ENCODE measurements around the gene SYNGR3. TPM values are rescaled to one million over a fixed set of nuclear protein-coding genes. Genes with fewer than 3 reads are reported as not detected.

The SYNGR3 gene
- total RNA-seq, 1 experiment from 2014 or later: 2.5 TPM

DNA sequence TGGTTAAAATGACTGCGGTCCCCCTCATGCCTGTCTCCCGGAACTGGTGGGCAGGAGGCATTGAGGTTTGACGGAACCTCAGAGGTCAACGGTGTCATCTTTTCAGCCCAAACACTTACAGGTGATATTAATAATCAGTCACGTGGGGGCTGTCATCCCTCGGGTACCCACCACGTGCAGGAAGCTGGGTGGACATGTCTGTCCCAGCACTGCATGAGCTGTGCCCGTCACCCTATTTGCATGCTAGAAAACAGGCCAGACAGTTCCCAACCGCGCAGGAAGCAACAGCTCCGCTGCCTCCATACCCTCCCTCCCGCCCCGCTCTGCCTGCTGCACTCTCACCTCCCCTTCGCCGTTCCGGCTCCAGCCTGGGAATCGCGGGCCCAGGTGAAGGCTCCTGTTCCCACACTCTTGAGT, 1.4 kb downstream of the SYNGR3 start:
- no peak for DNase-seq (ENCODE audit: low read depth)

DNA sequence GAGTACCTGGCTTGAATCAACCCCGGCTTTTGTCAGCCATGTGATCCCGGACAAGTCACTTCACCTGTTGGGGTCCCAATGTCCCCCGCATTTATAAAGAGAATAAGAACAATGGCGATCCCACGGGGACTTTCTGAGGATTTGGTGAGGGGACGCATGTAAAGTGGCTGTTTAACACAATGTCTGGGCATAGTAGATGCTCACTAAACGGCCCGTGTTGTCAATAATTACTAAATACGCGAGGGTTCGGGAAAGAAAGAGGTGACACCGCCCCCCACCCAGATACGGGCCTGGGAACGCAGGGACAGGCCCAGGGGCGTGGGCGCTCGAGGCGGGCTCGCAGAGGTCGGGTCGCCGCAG, 1.8 kb downstream of the SYNGR3 start:
- no peak for DNase-seq (ENCODE audit: low read depth)

DNA sequence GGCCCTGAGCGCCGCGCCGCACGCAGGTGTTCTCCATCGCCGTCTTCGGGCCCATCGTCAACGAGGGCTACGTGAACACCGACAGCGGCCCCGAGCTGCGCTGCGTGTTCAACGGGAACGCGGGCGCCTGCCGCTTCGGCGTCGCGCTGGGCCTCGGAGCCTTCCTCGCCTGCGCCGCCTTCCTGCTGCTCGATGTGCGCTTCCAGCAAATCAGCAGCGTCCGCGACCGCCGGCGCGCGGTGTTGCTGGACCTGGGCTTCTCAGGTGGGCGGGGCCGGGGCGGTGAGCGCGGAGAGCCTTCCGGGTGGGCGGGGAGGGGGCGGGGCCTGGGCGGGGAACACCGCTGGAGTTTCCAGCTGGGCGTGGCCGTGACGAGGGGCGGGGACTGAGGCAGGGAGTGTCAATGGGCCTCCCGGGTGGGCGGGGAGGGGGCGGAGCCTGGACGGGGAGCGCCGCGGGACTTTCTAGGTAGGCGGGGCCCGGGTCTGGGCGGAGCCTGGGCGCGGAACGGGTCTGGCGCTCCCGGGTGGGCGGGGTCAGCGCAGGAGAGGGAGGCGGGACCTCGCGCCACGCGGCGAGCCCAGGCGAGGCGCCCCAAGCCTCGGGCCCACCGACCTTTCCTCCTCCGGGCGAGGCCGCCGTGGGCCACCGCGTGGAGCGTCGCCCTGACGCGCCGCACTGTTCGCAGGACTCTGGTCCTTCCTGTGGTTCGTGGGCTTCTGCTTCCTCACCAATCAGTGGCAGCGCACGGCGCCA, 2.4 kb downstream of the SYNGR3 start:
- no peak for DNase-seq (ENCODE audit: low read depth)

DNA sequence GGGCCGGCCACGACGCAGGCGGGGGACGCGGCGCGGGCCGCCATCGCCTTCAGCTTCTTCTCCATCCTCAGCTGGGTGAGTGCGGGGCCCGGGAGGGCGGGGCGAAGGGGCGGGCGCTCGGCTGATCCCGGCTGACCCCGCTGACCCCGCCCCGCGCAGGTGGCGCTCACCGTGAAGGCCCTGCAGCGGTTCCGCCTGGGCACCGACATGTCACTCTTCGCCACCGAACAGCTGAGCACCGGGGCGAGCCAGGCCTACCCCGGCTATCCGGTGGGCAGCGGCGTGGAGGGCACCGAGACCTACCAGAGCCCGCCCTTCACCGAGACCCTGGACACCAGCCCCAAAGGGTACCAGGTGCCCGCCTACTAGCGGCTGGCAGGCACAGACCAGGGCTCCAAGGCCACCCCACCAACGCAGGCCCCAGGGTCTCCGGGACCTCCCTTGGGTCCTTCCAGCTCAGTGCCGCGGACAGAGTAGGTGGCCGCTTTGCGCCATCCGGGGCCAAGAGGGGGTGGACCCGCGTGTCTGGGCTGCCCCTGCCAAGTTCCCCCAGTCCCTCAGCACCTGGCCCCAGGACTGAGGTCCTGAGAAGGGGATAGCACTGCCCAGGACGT, 3.0 kb downstream of the SYNGR3 start:
- no peak for DNase-seq (ENCODE audit: low read depth)

DNA sequence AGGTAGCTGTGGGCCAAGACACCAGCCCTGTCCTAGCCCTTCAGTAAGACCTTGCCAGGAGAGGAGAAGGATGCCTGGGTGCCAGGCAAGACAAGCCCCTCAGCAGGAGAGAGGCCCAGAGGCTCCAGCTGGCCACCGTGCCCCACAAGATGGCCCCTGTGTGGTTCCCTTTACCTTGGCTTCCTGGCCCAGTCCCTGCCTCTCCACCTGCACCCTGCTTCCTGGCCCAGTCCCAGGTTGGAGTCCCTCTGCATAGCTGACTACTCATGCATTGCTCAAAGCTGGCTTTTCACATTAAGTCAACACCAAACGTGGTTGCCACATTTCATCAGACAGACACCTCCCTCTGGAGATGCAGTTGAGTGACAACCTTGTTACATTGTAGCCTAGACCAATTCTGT, 4.0 kb downstream of the SYNGR3 start:
- no peak for DNase-seq (ENCODE audit: low read depth)

DNA sequence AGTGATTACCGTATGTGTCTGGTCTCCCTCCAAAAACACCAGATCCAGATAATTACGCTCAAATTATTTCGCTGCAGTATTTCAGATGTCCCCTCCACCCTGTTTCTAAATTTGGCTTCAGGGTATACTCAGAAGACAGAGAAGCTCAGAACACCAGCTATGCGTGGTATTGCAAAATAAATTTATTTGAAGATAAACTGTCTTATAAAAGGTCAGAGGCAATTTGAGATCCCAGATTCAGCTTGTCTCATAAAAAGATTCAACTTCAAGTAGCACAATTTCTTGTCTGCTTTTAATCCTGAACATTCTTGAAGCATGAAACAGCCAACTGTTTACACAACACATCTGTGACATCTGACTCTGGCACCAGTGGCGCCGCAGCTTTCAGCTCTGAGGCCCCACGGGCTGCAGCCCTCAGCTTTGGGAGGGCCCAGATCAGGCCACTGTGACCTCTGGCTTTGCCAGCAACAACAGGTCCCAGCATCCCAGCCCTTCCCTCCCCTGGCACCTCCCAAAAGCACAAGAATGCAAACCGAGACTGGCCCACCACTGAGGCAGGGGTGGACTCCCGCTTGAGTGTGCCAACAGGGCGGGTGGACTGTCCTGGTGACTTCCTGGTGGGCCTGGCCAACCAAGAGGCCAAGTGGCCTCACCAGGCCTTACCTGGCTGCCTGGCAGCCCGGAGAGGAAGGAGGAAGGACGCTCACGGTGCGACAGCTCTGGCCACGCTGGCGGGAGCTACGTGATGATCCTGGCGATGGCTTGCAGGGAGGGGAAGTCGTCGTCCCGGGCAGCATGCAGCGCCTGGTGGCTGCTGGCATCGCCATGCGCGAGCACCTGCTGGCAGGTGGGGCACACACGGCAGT, 8.0 kb downstream of the SYNGR3 start:
- no peak for DNase-seq (ENCODE audit: low read depth)

DNA sequence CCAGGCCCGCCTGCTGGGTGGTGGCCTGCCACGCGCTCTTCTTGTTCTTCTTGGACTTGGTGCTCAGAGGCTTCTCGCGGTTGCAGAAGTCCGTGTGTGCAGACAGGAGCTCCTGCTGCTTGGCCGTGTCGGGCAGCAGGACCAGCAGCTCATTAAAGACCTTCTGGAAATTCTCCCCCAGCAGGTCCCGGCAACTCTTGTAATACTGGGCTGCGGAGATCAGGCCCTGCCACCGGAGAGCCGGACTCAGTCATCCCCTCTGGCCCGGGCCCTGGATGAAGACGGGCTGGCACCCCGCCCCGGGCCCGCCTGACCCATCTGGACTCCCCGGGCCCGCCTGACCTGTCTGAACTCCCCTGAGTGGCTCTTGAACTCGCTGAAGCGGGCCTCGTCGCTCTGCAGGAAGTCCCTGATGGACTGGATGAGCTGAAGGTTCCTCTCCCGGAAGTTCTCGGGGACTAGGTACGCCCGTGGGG, 8.6 kb downstream of the SYNGR3 start:
- no peak for DNase-seq (ENCODE audit: low read depth)

DNA sequence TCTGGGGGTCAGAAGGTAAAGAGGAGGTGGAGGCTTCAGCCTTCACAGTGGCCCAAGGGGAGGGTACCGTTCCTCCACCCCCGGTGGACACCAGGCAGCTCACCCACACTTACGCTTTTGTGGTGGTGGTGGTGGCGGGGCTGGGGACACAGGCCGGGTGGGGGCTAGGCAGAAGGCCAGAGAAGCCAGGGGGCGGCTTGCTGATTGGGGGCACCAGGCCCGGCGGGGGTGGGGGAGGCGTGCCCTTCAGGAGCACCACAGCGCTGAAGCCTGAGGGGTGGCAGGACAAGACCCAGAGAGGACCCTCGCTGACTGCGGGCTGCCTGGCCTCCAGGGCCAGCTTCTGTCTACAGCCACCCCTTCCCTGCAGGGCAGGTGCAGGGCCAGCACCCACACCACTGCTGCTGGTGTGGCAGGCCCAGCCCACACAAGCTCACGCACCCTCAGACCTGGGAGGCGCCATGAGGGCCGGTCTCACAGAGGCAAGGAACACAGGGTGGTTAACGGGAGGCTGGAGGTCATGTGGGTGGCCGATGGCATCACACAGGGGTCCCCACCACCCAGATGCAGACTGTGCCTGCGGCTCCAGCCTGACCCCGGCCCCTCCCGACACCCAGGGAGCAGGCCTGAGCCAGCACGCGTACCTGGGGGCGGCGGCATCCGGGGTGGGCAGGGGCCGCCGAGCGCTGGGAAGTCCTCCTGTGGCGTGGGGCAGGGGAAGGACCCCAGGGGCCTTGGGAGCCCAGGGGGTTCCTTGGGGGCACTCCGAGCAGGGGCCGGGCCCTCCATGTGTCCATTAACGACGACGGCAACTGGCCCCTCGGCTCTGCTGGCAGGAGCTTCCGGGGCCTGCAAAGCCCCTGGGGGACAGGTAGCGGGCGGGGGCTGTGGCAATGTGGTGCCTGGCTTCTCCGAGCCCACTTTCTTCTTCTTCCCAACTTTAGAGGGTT, 9.4 kb downstream of the SYNGR3 start:
- no peak for DNase-seq (ENCODE audit: low read depth)

DNA sequence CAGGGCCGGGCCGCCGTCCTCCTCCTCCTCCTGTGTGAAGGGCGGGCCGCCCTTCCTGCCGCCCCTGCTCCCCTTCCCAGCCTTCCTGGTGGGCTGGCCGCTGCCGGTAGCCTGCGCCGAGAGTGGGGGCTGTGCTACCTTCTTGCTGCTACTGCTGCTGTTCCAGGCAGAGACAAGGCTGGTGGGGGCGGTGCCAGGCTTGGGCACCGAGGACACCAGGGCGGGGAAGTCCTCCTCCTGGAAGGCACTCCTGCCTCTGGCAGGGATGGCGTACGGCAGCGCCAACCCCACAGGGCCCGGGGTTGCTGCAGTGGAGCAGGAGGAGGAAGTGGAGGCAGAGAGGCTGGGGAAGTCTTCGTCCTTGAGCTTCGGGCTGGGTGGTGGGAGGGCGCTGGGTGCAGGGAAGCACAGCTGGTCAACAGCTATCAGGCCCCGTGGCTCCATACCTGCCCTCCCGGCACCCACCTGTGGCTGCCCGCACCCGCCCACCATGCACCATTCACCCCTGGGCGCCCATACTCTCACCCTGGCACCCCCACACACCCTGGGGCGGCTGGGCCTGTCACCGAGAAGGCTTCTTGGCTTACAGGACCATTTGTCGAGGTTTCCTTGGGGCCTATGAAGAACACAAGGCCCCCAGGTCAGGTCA, 10.2 kb downstream of the SYNGR3 start:
- no peak for DNase-seq (ENCODE audit: low read depth)

DNA sequence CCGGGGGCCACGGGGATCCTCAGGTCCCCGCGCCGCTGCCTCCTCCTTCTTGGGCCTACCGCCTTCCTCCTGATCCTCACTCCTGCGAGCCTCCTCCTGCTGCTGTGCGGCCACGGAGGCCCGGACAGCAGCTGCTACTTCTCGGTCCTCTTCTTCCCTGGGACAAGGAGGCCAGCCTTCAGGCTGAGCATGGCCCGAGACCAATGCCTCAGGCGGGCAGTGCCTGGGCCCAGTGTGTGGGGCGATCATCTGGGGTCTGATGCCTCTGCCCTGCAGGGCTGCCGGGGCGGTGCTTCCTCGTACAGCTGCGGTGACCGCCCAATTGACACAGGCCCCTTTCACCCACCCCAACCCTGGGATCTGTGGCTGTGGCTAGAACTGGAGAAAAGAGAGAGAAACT, 11.3 kb downstream of the SYNGR3 start:
- DNase-seq (ENCODE audit: low read depth): no peak

DNA sequence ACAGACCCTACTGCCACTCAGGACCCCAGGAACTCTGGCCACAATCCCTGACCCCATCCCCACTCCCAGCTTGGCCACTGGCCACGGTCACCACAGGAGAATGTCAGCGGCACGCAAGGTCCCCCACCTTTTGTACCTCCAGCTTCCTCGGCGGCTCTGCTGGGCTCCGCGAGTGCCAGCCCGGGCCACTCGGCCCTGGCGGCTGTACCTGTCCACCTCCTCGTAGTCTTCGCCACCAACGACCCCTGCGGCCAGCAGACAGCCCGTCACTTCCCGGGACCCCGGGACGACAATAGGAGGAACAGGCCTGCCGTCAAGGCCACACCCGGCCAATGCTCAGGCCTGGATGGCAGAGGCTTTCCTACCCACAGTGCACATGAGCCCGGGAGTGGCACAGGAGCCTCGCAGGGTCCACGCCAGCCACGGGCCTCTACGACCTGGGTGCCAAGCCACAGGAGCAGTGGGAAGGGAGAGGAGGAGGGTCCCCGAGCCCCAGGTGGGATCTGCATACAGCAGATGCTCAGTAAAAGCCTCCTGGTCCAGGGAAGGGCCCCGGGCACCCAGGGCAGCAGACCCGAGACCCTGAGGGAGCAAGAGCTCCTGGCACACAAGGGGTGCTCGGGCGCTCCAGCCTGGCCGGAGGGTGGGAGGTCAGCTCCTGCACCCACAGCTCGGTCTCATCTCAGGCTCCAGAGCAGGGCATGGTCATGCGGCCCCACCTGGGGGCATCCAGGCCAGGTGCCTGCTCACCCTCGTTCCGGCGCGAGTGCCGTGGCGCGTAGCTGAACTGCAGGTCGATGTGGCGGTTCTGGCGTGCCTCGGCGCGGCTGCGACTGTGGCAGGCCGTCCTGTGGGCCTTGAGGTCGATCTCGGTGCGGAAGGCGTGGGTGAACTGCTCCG, 11.9 kb downstream of the SYNGR3 start:
- DNase-seq (ENCODE audit: low read depth): no peak

DNA sequence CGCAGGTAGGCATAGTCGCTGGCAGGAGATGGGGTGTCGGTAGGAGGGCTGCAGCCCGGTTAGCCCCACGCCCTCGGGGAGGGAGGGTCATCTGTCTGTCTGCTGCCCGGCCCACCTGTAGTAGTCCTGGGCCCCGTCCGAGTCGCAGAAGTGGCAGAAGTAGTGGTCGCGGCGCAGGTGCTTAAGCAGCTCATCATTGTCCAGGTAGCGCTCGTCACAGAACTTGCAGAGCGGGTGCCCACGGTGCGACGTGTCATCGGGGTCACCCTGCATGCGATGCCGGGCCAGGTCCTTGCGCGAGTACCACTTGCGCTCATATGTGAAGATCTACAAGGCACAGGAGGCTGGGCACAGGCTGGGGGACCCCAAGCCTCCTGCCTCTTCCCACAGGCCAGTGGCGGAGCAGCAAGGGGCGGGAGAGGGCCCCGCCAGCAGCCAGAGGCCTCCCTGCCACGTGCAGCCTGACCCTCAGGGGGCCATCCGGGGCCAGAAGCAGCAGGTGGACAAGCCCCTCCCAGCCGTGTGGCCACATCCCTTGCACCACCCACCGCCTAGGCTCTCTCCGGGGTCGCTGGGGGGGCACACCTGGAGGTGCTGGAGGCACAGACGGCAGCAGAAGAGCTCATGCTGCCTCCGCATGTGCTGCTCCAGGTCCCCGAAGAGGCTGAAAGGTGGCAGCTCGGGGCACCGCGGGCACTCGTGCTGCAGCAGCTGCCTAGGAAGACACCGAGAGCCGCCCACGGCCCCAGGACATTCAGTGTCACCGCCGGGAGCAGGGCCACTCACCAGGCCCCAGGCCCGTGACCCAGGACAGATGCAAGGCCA, 12.8 kb downstream of the SYNGR3 start:
- DNase-seq (ENCODE audit: low read depth): no peak

DNA sequence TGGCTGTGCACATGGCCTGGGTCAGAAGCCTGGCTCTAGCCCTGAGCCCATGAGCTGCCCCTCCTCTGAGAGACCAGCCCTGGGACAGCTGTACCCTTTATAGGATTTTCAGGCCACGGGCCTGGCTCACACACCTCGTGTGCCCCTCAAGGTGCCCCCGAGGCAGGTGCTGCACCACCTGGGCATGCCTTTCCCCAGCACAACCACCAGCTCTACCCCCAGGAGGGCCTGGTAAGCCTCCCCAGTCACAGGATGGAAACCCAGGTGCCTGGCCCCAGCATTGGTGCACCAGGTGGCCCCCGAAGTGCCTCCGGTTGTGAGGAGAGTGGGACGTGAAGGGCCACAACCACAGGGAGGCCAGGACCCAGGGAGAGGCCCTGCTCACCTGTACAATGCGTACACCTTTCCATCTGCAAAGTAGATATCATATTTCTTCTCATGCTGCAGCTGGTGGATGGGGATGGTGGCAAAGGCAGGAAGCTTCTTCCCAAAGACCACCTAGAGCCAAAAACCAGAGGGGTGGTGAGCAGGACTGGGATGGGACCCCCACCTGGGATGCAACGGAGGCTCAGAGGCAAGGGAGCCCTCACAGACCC, 13.6 kb downstream of the SYNGR3 start:
- no peak for DNase-seq (ENCODE audit: low read depth)

DNA sequence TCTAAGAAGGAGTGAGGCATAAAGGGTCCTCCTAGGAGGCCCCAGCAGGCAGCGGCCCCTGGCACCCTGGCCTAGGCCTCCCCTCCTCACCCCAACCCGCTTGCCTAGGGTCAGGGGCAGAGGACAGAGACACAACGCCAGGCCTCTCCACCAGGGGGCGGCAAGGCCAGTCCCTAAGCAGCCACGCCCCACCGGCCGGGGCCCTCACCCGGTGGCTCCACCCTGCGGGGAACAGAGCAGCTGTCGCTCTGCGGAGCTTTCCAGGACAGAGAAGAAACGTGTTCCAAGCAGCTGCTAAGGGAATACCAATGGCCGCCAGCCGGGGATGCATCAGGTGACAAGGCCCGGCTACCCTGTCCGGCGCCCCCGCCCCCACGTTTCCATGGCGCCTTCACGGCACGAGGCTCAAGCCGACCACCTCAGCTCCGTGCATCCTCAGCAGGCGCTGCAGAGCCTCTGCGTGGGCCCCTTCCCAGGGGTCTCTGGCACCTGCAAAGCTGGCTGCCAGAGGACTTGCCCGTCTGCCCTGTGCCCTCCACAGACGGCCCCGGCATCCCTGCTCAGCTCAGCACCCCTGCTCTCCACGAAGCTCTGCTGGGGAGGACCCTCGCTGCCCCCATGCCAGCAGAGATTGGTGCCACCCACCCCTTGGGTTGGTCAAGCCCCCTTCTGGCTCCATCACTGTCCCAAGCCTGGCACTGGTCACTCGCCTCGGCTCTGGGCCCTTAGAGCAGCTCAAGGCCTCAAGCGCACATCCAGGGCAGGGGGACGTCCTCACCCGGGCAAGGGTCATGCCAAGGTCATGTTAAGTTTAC, 14.3 kb downstream of the SYNGR3 start:
- peak; percentile 63 for DNase-seq (ENCODE audit: low read depth)

DNA sequence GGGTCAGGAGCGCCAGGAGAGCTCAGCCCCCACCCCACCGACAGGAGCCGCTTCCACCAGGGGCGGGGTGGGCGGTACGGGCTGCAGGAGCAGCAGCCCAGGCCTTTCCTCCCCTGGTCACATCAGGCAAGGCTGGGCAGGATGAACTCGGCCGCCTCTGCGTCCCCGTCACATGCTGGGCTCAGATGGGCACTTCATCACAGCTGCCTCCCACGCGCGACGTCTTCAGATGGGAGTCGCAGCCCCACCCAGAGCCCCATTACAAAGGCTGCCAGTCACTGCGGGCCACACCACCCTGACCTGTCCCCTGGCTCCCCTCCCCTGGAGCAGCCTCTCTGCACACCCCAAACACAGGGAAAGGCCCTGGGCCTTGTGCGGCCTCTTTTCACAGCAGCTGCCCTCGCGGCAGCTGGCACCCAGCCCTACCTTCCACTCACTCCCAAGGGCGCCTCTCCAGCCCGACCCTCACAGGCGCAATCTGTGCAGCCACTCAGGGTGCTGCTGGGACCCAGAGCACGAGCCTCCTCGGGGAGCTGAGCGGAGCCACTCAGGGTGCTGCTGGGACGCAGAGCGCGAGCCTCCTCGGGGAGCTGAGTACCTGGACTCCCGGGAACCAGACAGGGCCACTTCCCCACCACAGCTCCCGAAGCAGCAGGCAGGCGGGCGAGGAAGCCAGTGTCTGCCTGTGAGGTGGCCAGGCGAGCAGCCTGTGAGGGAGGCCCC, 15.2 kb downstream of the SYNGR3 start:
- DNase-seq (ENCODE audit: low read depth): no peak

DNA sequence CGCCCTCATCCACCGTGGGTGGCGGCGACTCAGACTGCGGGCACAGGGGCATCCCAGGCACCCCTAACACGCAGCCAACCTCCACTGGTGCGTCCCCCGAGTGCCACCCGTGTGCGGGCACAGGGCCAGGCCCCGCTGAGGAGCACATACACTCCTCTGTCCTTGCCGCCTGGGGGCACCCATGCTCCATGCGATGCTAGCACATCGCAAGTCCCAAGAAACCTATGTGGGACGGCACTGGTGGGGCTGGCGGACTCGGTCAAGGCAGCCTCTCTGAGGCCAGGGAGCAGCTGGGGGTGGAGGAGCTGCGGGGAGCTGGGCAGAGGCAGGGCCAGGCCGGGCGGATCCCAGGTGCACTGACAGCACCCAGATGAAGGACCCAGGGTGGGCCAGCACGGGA, 15.9 kb downstream of the SYNGR3 start:
- no peak for DNase-seq (ENCODE audit: low read depth)

DNA sequence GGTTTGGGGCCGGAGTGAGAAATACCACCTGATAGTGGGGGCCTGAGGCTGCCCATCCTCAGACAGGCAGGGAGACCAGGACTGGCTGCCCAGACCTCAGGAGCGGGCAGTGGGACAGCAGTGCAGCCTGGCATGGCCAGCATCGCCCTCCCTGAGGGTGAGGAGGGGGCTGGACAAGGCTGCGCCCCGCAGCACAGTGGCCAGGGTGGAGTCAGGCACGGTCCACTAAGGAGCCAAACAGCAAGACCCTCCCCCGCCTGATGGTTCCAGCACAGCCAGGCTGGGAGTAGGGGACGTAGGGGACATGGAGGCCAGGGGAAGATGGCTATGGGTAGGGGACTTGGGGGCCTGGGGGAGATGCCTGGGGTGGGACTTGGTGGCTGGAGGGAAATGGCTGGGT, 16.5 kb downstream of the SYNGR3 start:
- no peak for DNase-seq (ENCODE audit: low read depth)

Measured in HT1080 (cell line).